Sigmoid colon (tissue), 4 donors: Measurements from ENCODE around the gene ZNF716.

ENCODE experiments used
- CTCF ChIP-seq, 4 experiments: fragments of 450-650 bp in 3 of 4; fragments of 200-600 bp in 1 of 4; IDR thresholded peaks; one replicate each; pipeline ENCODE4 v1.5.1; 2016 to 2019; ENCODE audit warnings: antibody characterized with exemption in 4 of 4, mild to moderate bottlenecking in 3 of 4, moderate library complexity in 2 of 4
- POLR2AphosphoS5 ChIP-seq, 4 donors: sonication (generic); formaldehyde crosslinking; IDR thresholded peaks; one replicate each; pipeline ENCODE4 v1.6.1; 2017; ENCODE audit warnings: antibody characterized with exemption in 4 of 4

GRCh38 chr7:57427594-57427993 lies 22.4 kb upstream of the ZNF716 start:
- TF ChIP-seq CTCF (IDR thresholded peaks at IDR 0.05) (no peak), POLR2AphosphoS5 (IDR thresholded peaks at IDR 0.05) (no peak)
